Prostate gland (tissue), 2 donors: ENCODE results near the gene RAET1L. TPM values are rescaled to one million over a fixed set of nuclear protein-coding genes. Genes with fewer than 3 reads are reported as not detected.
"Not testable (repeated sequence)": the region's sequence is repeated elsewhere in the genome, so short reads cannot be mapped to it uniquely, and the experiment has no call there.

Experiments used
- DNase-seq: peaks from one replicate; pipeline ENCODE4 v3.0.0-alpha.2; 2019; ENCODE audit warnings: low spot score
- H3K27ac ChIP-seq, 2 donors: fragments of 200-600 bp; sonication (generic); 2 replicates each; pipeline ENCODE4 v1.5.1; 2017 to 2019
- H3K27me3 ChIP-seq: fragments of 200-600 bp; sonication (generic); replicated peaks from 2 replicates; pipeline ENCODE4 v1.5.1; 2019; ENCODE audit not compliant: insufficient read depth
- H3K36me3 ChIP-seq, 2 donors: fragments of 200-600 bp; sonication (generic); 1 replicate in 1 of 2; 2 replicates in 1 of 2; pipeline versions ENCODE4 v1.5.1 to v1.8.1; 2017 to 2019
- H3K4me1 ChIP-seq: fragments of 200-600 bp; sonication (generic); replicated peaks from 2 replicates; pipeline ENCODE4 v1.5.1; 2019
- H3K4me3 ChIP-seq, 2 donors: fragments of 200-600 bp; sonication (generic); 2 replicates each; pipeline ENCODE4 v1.5.1; 2017 to 2019
- H3K9me3 ChIP-seq: fragments of 200-600 bp; sonication (generic); 2 replicates; pipeline ENCODE4 v1.5.1; 2017
- CTCF ChIP-seq, 4 experiments: fragments of 200-600 bp in 2 of 4; fragments of 450-650 bp in 2 of 4; sonication (generic) in 2 of 4; IDR thresholded peaks; 1 replicate in 3 of 4; 2 replicates in 1 of 4; pipeline ENCODE4 v1.5.1; 2016 to 2019; ENCODE audit warnings: antibody characterized with exemption in 4 of 4, mild to moderate bottlenecking in 2 of 4, moderate library complexity in 2 of 4
- POLR2A ChIP-seq: fragments of 450-650 bp; IDR thresholded peaks from one replicate; pipeline ENCODE4 v1.6.1; 2016; ENCODE audit warnings: antibody characterized with exemption, mild to moderate bottlenecking
- POLR2AphosphoS5 ChIP-seq: sonication (generic); formaldehyde crosslinking; IDR thresholded peaks from one replicate; pipeline ENCODE4 v1.6.1; 2017; ENCODE audit warnings: antibody characterized with exemption
- WGBS: methylation state at CpG from one replicate; pipeline ENCODE4 v1.1.5; 2018; 5-methylcytosine and 5-hydroxymethylcytosine counted together
- intact Hi-C: fragments of 100-400 bp; cut with DNase I; formaldehyde crosslinking; loops from one replicate; pipeline ENCODE4 v1.14.2; 2022
- total RNA-seq, 2 donors: library from RNA; depleted of rRNA; stranded (reverse); fragments of >200 nt; gene quantifications; one replicate each; pipeline ENCODE4 v1.1.0, GENCODE V29; 2016

RAET1L gene
- total RNA-seq, 2 donors from 2014 or later = not detected

GRCh38 chr6:150016324-150017185 lies 8.8 kb downstream of the RAET1L start:
- DNase-seq = peak; percentile 74
- WGBS = 21% methylated on average over 6 of the region's 6 CpGs
- Histone ChIP-seq H3K9me3 (no peaks in the 10 kb centered on the region), H3K27me3 (peaks cover 3% of the 10 kb centered on the region), H3K36me3 (no peaks in the 10 kb centered on the region), H3K4me3 (no peak overlapping the region), H3K4me1 (no peaks in the 10 kb centered on the region), H3K27ac (no peak overlapping the region)
- intact Hi-C loops = loop anchor here (2.0 kb wide), 1 partner anchor 82 kb away; no protein-coding TSS in a partner anchor
- TF ChIP-seq CTCF (IDR thresholded peaks at IDR 0.05) = peak; percentile 52 to 82 (median 71)
- TF ChIP-seq POLR2AphosphoS5 = peak; percentile 70
- no peak for TF ChIP-seq POLR2A

DNA sequence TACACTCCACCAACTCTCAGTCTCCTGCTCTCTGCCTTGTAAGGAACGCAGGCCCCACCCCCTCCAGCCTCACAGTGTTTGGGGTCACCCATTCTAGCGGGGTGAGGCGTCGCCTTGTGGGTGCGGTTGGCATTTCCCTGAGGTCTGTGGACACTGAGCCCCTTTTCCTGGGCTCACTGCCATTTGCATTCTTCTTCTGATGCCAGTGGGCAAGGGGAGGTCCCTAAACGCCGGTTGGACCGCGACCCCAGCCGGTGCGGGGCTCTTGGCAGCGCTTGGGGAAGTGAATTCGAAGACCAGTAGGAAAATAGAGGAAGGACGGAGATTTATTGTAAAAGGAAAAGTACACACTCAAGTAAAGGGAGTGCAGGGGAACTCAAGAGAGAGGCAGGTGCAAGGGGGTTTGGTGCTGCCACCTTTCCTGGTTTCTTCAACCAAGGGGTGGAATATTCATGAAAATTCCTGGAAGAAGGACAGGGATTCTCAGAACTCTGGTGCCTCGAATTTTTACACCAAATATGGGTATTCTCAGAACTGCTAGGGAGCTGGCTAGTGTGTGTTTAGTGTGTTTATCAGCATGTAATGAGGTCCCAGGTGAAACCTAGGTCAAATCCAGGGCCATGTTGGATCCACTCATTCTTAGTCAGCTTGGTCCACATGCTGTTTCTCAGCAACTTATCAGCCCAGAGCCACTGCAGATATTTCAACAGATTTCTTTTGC lies 9.9 kb downstream of the RAET1L start:
- not testable (repeated sequence) for H3K9me3 ChIP-seq, H3K4me3 ChIP-seq, H3K4me1 ChIP-seq, H3K36me3 ChIP-seq, DNase-seq, H3K27me3 ChIP-seq, H3K27ac ChIP-seq
- WGBS = 4% methylated on average over 15 of the region's 15 CpGs
- intact Hi-C loops = loop anchor here (2.0 kb wide), 1 partner anchor 81 kb away; no protein-coding TSS in a partner anchor

DNA sequence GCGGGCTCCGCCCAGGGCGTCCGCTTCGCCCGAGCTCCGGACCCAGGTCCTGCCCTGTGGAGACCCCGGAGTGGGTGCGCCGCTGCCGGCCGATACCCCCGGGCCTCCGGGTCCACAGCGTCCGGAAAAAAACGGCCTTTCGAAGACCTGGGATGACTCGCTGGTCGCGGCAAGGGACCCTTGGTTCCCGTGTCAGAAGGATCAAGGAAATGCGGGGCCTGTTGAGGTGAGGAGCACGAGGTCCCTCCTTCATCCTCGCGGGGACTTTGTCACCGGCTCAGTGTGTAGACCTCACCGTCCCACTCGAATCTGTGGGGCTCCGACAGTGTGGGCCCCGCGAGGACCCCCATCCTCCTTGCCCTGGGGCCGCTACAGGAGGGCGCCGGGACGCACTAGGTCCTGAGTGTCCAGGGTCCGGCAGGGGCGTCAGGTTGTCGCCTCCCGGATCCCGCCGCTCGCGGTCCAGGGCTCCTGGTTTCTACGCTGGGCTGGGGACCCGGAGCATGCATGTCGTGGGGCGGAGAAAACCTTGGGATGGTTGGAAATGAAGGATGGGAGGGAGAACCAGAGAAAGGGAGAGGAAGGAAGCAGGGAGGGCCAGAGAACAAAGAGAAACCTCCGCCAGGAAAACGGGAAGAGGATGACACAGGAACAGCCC lies 10.6 kb downstream of the RAET1L start:
- no CpG with 5 or more reads among the region's 50 CpGs for WGBS
- H3K4me3 ChIP-seq, DNase-seq, H3K36me3 ChIP-seq, H3K27ac ChIP-seq, H3K4me1 ChIP-seq, intact Hi-C loops, H3K27me3 ChIP-seq, H3K9me3 ChIP-seq: not testable (repeated sequence)

GRCh38 chr6:150013785-150014622 lies 11.3 kb downstream of the RAET1L start:
- H3K27me3 ChIP-seq, DNase-seq, H3K4me1 ChIP-seq, H3K9me3 ChIP-seq, H3K36me3 ChIP-seq, H3K4me3 ChIP-seq, intact Hi-C loops, H3K27ac ChIP-seq: not testable (repeated sequence)
- WGBS = 10% methylated on average over 10 of the region's 24 CpGs

DNA sequence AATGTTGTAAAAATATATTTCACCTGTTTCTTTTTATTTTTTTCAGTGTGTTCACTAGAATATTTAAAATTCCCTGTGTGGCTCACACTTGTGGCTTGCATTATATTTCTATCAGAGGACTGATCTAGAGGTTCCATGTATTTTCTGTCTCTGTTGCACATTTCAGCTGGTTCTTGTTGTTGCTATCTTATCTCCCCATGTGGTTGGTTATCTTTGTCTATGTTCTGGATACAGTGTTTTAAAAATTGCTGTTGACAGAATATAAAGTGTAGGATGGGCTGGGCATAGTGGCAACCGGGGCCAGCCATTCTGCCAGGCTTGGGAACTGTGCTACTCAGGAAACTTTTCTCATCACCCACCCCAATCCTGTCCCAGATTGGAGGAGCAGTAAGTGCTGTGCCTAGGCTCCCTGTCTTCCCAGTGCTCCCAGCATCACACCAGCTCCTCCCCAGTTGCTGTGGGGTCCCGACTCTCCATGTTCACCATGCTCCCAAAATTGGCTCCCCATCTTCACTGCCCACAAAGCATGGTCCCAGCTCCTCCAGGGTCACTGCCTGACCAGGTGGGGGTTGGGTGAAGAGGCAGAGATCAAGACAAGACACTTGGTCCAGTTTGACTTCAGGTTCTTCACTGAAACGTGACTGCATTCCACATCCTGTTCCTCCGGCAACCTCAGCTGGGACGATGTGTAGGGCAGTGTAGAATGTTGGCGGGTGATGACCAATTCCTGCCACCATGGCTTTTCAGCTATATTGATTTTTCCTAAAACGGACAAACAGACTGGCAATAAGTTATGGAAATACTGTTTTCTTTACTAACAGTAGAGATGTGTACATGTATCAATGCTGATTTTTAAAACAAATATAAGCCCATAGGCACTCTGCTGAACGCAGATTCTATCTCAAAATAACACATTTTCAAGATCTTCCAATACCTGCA lies 12.2 kb downstream of the RAET1L start:
- H3K4me1 ChIP-seq, H3K27ac ChIP-seq, H3K27me3 ChIP-seq, H3K9me3 ChIP-seq, DNase-seq, intact Hi-C loops, H3K36me3 ChIP-seq, H3K4me3 ChIP-seq: not testable (repeated sequence)
- 23% methylated on average over 8 of the region's 8 CpGs for WGBS

GRCh38 chr6:150008588-150008987 lies 16.7 kb downstream of the RAET1L start:
- no peak for DNase-seq
- no peaks in the 10 kb centered on the region for H3K4me1 ChIP-seq
- H3K36me3 ChIP-seq = no peaks in the 10 kb centered on the region
- TF ChIP-seq POLR2A = no peak
- no peak for TF ChIP-seq POLR2AphosphoS5
- no peak for TF ChIP-seq CTCF (IDR thresholded peaks at IDR 0.05)
- H3K27ac ChIP-seq = no peak overlapping the region
- no peak overlapping the region for H3K4me3 ChIP-seq
- intact Hi-C loops = no loop called here
- H3K27me3 ChIP-seq = no peaks in the 10 kb centered on the region
- no peaks in the 10 kb centered on the region for H3K9me3 ChIP-seq
- 35% methylated on average over 9 of the region's 9 CpGs for WGBS
